H1 (cell line): ENCODE measurements around the gene RNF123. TPM values are rescaled to one million over a fixed set of nuclear protein-coding genes. Genes with fewer than 3 reads are reported as not detected.

ENCODE experiments used
- ATF3 ChIP-seq: IDR thresholded peaks from 2 replicates; pipeline ENCODE4 v1.6.1; 2011; ENCODE audit warnings: low read depth, mild to moderate bottlenecking, low read length; ENCODE audit not compliant: insufficient read depth
- CEBPB ChIP-seq: IDR thresholded peaks from 2 replicates; pipeline ENCODE4 v1.6.1; 2012; ENCODE audit warnings: low read depth, low read length
- CREB1 ChIP-seq: IDR thresholded peaks from 2 replicates; pipeline ENCODE4 v1.6.1; 2012; ENCODE audit warnings: inconsistent platforms
- CTBP2 ChIP-seq: IDR thresholded peaks from 2 replicates; pipeline ENCODE4 v1.7.0; 2011; ENCODE audit warnings: borderline replicate concordance, mild to moderate bottlenecking, moderate library complexity, mixed read lengths, low read length; ENCODE audit not compliant: insufficient read depth, insufficient read length
- EP300 ChIP-seq, 2 experiments: IDR thresholded peaks; 1 replicate in 1 of 2; 2 replicates in 1 of 2; pipeline ENCODE4 v1.6.1; 2011 to 2012; ENCODE audit warnings: low read depth in 2 of 2, low read length in 2 of 2, mild to moderate bottlenecking in 2 of 2, borderline replicate concordance in 1 of 2, inconsistent platforms in 1 of 2, moderate library complexity in 1 of 2
- KDM4A ChIP-seq: IDR thresholded peaks from one replicate; pipeline ENCODE4 v1.7.1; 2012; ENCODE audit warnings: low read depth, mild to moderate bottlenecking, moderate library complexity, low read length, inconsistent platforms; ENCODE audit not compliant: severe bottlenecking
- NANOG ChIP-seq: IDR thresholded peaks from 2 replicates; pipeline ENCODE4 v1.6.1; 2011; ENCODE audit warnings: low read length, low read depth, mild to moderate bottlenecking, inconsistent platforms; ENCODE audit not compliant: insufficient read depth, poor library complexity, severe bottlenecking
- NRF1 ChIP-seq: IDR thresholded peaks from 2 replicates; pipeline ENCODE4 v1.6.1; 2011; ENCODE audit warnings: mild to moderate bottlenecking, low read depth, low read length, improper control_type of control experiment
- POLR2AphosphoS5 ChIP-seq: IDR thresholded peaks from 2 replicates; pipeline ENCODE4 v1.6.1; 2011; ENCODE audit warnings: low read depth, low read length
- SAP30 ChIP-seq: fragments of 300-600 bp; sonication (generic); IDR thresholded peaks from 2 replicates; pipeline ENCODE4 v1.7.1; 2012; ENCODE audit warnings: low read length, moderate library complexity, mild to moderate bottlenecking, inconsistent platforms; ENCODE audit not compliant: insufficient read depth, insufficient replicate concordance
- polyA plus RNA-seq, 7 experiments: library from polyadenylated mRNA; depleted of rRNA in 3 of 7; stranded (reverse) in 5 of 7; unstranded in 2 of 7; fragments of >200 nt in 5 of 7; fragments of 200-250 nt in 2 of 7; gene quantifications; 1 replicate in 5 of 7; 2 replicates in 1 of 7; 4 replicates in 1 of 7; pipeline versions ENCODE4 v1.2.1 to v1.2.3, GENCODE V29; 2011 to 2013; ENCODE audit warnings: missing spikeins in 2 of 7, mixed read lengths in 2 of 7
- total RNA-seq: library from RNA; stranded (reverse); fragmentation: NEBNext Ultra II Directional; extraction: Animal tissue kit (Norgen Biotek cat#: 25700); gene quantifications from 2 replicates; pipeline ENCODE4 v1.2.1, GENCODE V29; 2021
- TF ChIP-seq, protein P1 (sequence below): IDR thresholded peaks from 2 replicates; pipeline ENCODE4 v1.6.1; 2012; ENCODE audit warnings: inconsistent platforms

Gene RNF123
- total and polyA plus RNA-seq, 2 of the 8 experiments (the other 6 are each of a cell fraction or from before 2014, with no cell fraction given) = 30.5 to 57.7 TPM

- TF ChIP-seq NRF1 = no peak
- no peak for TF ChIP-seq ATF3
- no peak for TF ChIP-seq EP300 (IDR thresholded peaks at IDR 0.05; ENCODE audit: borderline replicate concordance in 1 of 2, low read depth in 2 of 2, low read length in 2 of 2)
- TF ChIP-seq CREB1 = no peak
- no peak for TF ChIP-seq SAP30
- 0 out of 2 replicates have a peak, but pooled peaks have one; percentile 3 for TF ChIP-seq POLR2AphosphoS5
- peak; percentile 46 for TF ChIP-seq KDM4A
- TF ChIP-seq NANOG = no peak
- no peak for TF ChIP-seq CEBPB
- TF ChIP-seq, protein P1, sequence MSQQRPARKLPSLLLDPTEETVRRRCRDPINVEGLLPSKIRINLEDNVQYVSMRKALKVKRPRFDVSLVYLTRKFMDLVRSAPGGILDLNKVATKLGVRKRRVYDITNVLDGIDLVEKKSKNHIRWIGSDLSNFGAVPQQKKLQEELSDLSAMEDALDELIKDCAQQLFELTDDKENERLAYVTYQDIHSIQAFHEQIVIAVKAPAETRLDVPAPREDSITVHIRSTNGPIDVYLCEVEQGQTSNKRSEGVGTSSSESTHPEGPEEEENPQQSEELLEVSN = peak; percentile 87; the same call in 1 of the 2 replicates
- no peak for TF ChIP-seq CTBP2
- TF ChIP-seq, all 59 proteins: peak for 6
These were observed 29.5 kb downstream of the RNF123 start (continued) for GRCh38 chr3:49718858-49719213.
